ENCODE results near the gene PIEZO2.

The PIEZO2 gene

DNA sequence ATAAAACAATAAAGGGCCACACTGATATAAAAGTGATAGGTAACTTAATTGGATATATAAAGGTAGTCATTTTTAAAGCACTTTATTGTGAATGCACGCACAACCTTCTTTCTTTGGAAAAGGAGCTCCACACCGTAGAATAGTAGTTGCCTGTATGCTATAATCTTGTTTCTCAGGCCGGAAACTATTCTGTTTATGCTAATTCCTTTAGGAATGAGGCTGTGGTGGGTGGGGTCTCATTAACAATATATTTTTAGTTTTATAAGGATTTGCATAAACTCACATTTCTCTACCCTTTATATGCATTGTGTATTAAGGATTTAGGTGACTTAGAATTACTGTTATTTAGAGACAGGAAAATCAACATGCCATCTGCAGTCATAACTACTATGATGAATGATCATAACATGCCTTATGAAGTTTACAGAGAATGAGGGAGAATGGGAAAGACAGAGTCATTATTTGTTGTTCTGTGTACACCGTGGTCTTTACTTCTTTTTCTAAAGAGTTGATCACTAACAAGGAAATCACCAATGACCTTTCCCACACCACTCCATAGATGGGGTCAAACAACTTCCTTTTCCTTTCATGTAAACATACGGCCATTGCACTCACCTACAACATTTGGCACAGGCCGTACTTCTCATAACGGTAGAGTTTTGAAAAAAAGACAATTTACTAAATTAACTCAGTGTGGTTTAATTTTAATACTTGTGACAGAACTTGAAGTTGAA, 84.5 kb downstream of the PIEZO2 start:
- no peak for DNase-seq (ENCODE audit: low spot score)

DNA sequence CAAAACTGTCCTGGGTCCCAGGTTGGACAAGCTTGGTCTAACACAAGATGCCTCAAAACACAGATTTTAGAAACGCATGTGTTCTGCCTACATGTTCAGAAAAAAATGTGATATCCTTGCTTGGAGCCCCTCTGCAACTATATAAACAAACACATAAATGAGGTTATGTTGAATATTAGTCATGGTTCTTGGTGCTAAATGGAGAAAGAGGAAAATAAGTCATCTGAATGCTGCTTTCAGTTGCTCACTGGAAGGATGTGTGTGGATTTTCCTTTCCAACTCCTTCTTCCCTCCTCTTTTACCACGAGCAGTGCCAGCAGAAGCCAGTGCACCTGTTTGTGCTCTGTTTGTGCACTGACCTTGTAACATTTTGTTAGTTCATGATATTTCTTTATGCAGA, 85.3 kb downstream of the PIEZO2 start:
- no peak for DNase-seq (ENCODE audit: low spot score)

DNA sequence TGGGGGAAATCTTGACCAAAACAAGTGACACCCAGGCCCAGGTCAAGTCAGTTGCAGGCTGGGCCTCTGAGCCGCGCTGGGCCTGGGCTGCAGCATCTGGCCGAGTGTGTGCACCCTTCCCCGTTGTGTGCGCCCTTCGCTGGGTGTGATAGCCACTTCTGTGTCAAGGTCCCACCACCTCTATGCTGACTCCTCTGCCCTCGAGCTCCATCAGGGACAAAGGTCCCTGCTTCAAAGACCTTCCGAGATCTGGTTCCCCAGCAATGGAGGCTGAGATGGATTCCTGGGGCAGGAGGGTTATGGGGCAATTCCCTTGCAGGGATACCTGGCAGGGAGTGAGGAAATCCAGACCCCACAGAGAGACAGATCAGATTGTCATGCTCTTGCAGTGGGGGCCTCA, 93.6 kb downstream of the PIEZO2 start:
- DNase-seq (ENCODE audit: low spot score): no peak

DNA sequence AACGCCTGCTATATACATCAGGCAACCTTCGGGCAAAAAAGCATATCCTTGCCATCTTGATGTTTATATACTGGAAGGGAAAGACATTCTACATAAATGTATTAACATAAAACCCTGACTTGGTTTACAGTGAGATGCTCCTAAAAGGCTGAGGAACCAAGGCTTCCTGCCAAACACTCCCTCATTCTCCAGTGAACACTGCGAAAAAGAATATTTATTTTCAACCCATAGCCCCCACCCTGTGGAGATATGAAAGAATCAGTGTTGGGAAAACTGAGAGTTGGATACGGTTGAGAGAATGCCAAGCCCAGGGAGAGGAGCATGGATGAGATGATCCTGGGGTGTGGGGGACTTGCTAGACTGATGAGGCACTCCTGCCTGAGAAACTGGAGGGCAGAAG, 94.9 kb downstream of the PIEZO2 start:
- DNase-seq (ENCODE audit: low spot score): no peak

DNA sequence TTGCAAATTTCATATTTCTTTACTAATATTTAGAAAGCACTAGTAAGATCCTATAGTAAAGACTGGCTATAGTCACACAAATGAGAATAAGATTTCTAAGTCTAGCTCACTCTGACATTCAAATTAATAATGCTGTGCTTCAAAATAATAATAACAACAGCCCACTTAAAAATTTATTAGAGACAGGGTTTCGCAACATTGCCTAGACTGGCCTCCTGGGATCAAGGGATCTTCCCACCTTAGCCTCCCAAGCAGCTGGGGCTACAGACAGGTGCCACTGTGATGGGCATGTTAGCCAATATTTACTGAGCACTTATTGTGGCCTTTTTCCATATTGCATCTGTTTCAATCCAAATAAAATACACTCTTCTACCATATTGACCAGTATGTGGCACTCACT, 96.1 kb downstream of the PIEZO2 start:
- DNase-seq (ENCODE audit: low spot score): no peak

DNA sequence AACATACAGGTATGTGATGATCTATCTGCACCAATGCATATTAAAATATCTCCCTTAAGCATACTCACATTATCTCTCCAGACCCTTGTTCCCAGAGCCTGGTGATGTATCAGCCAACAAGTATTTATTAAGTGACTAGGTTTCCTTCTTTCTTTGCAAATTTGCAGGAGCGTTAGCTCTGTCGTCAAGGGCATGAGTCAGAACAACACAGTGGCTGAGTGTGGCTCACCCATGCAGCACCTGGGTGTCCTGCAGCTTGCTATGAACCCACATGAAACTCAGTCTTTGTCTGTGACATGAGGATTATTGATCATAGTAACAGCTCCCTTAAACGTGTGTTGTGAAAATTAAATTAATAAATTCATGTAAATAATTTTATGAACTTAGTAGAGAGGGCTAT, 96.6 kb downstream of the PIEZO2 start:
- DNase-seq (ENCODE audit: low spot score): no peak

DNA sequence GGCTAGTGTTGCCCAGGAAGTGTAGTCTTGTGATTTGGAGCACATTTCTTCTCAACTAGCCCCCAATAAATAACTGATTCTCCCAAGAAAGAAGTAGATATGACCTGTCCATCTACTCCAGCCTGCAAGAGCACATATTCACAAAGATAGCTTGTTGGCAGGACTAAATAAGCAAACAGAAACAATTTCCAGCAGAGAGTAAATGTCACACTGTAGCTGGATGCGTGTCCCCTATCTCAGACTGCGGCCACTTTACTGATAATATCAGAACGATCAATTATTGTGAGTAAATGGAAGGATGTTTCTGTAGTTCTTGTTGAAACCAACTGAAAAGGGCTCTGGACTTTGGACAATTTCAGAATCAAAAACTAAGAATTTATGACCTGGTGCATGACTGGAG, 97.9 kb downstream of the PIEZO2 start:
- no peak for DNase-seq (ENCODE audit: low spot score)

DNA sequence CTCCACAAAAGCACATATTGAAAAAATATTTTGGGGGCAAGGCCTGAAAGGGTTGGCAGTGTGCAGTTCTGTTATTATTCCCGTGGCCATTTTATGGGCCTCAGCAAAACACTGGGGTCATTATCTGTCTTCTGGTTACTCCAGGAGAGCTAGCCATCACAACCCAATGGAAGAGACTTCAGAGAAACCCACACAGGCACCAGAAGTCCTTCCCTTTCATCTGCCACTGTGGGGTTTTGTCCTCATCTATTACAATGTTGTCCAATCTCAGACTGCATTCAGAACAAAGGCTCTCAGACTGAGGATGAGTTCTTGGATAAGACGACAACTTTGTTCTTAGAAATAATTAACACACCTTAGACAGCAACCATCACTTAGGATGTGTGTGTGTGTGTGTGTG, 98.4 kb downstream of the PIEZO2 start:
- DNase-seq (ENCODE audit: low spot score): no peak

DNA sequence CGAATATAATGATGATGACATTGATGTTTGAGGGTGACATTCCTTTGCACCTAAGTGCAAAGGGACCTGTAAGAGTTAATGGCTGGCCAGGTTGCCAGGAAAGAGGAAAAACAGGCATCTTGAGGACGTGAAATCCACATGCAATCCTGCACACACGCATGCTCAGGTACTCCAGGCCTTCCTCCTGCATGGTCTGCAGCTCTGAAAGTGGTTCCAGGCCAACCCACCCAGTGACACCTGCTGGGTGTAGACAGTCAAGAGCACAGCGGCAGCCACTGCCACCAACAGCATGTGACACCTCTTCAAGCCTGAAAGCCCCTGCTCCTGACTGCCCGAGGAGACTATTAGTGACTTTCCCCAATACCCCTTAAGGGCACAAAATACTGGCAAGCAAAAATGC, 101.6 kb downstream of the PIEZO2 start:
- no peak for DNase-seq (ENCODE audit: low spot score)

DNA sequence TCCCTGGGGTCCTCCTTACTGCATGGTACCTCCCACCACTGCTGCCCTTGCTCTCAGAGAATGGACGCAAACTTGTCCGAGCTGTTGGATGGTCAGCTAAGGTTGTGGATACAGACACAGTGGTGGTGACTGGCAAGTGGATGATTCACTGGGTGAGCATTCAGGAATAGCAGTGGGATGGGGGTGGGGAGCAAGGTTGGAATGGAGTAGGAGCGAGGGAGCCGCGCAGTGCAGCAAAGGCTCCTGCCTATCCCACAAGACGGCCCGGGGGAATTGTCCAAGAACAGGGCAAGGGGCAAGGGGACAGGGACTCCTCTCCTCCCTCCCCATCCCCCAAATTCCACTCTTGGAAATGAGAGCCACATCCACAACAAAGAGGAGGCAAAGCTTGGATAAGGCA, 102.2 kb downstream of the PIEZO2 start:
- no peak for DNase-seq (ENCODE audit: low spot score)

DNA sequence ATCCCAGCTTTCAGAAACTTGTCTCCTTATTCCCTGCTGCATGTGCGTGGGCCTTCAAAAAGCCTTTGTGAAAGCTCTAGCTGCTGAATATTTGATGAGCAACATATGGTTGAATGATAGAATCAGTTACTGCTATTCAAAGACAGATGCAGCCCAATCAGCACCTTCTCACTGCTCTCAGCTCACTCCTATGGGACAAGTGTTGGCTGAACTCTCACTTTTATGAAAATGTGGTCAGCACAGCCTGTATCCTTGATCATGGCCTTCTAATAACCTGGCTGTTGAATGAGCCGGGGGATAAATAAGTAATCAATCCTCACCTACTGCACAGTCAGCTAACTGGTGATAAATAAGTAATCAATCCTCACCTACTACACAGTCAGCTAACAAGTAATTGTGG, 103.2 kb downstream of the PIEZO2 start:
- DNase-seq (ENCODE audit: low spot score): no peak

DNA sequence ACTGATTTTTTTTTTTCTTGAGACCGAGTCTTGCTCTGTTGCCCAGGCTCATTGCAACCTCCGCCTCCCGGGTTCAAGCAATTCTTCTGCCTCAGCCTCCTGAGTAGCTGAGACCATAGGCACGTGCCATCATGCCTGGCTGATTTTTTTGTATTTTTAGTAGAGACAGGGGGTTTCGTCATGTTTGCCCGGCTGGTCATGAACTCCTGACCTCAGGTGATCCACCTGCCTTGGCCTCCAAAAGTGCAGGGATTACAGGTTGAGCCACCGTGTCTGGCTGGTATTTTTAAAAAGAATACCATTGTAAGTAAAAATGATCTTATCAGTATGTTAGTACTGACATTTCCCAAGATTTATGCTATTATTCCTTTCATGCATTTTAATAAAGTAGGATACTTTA, 105.7 kb downstream of the PIEZO2 start:
- no peak for DNase-seq (ENCODE audit: low spot score)

DNA sequence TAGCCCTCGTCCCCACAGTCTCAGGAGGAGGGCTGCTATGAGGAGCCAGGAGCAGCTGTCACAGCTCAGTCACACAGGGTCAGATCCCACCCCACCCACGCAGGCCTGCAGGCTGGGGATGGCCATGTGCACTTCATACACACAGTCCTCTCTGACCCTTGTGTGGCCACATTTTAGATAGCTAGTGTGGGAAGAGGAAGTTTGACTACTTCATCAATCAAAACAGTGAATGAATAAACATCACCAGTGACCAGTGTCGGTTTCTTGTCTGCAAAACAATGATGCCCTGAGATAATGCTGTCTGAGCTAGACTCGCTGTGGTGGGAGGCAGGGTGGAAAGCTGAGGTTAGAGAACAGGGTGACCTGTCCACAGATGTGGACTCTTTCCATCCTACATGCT, 107.1 kb downstream of the PIEZO2 start:
- DNase-seq (ENCODE audit: low spot score): no peak

DNA sequence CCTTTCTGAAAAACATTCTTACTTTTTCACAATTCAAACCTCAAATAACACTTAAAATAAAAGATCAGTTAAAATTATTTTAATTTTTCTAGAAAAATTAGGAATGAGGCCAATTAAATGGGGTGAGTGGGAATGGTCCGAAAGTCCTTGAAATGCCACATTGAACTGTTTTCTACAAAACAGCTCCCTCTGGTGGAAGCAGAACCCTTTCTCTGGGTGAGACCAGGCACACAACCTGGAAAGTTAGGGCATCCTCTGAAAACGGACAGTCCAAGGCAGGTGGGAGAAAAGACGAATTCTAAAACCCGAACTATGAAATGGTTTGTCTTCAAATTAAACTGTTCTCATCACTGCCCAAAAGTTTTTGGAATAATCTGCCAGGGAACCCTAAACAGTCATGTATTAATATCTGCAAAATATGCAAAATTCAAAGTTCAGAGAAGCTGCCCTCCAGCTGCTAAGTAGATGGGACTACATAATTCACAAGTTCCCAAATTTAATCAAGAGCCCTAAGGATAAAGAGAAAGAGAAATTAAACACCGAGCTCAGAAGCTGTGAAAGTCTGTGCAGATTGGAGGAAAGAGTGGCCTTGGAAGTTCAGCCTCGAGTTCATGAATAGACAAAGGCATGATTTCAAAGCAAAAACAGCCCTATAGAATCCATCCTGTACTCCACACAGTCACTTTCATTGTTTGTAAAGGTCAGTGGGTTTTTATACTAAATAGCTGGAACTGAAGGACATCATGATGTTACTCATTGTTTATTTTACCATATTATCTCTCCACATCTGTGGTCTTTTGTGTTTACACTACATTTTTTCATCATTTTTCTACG, 108.3 kb downstream of the PIEZO2 start:
- peak; percentile 56 for DNase-seq (ENCODE audit: low spot score)

DNA sequence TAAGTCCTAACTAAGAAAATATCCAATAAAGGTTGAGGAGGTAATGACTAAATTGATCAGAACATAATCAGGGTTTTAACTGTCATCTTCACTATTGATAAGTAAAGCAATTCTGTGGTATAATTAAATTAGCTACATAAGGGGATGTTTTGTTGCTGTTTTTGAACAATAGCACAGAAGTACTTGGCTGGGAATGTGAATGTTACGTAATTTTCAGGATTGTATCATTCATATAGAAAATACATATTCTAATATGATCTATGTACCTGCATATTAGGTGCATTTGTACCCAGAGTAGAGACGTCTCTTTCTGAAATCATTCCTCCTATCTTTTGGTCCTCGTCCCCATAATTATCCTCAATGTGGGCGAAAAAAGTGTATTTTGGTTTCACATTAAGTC, 109.0 kb downstream of the PIEZO2 start:
- DNase-seq (ENCODE audit: low spot score): no peak

DNA sequence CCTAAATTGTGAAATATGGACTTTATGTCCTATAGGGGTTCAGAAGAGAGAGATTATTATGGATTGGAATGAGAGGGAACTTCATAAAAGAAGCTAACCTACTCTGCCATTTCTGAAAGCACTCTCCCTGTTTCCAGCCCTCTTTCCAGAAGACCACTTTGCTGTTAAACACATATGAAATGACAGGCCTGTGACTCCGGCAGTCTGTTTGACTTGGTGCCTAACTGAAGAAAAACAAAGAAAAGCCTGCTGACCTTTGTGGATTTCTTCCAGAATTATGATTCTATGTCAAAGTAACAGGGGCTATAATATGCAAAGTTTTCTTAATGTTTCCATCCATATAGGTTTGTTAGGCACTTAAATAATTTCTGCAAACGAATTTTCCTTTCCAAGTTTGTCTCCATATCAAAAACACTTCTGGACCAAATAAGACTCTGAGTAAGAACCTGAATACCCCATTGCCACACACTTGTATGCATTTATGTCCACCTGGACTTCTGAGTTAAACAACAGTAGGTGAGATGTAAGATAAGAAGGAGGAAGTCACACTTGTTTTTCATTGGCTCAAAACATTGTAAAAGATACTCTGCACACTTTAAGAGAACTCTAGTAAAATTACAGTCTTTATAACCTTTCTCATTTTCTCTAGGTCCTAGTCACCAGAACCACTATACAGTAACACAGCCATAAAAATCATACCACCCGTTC, 111.7 kb downstream of the PIEZO2 start:
- no peak for DNase-seq (ENCODE audit: low spot score)

DNA sequence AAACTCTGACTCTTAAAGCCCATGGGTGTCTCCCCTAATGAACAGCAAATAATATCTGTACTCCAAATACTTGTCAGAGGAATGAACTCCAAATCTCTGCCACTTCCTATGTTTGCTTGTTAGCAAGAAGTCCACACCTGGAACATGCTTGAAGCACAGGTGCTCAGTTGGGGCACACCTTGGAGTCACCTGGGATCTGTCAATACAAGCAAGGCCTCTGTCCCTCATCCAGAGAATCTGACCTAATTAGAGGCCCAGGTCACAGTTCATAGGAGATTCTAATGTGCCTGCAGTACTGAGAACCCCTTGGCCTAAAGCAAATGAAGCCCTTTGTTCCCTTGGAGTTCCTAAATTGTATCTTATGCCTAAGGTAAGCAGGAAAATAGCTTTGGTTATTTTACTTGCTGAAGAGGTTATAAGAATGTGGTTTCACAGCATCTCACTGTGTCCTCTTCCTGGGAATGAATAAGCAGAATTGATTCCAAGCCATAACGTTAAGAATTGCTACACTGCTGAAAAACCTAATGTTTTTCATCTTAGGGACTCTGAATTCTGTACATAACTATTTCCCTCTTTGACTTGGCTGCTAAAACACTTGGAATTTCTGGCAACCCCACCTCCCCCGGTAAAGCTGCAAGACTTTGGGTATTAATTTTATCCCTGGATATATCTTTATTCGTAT, 113.4 kb downstream of the PIEZO2 start:
- DNase-seq (ENCODE audit: low spot score): no peak

DNA sequence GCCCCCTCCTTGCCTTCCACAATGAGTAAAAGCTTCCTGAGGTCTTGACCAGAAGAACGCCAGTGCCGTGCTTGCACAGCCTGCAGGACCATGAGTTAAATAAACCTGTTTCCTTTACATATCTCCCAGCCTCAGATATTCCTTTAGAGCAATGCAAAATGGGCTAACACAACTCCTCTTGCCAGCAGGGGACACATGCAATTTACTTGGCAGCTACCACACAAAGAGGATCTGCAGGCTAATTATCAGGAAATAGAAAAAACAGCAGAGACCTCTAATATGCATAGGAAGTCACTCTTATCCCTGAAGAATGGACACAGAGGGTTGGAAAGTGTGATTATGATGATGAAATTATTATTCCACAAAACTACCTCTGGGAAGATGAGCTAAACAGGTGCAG, 114.0 kb downstream of the PIEZO2 start:
- DNase-seq (ENCODE audit: low spot score): no peak

DNA sequence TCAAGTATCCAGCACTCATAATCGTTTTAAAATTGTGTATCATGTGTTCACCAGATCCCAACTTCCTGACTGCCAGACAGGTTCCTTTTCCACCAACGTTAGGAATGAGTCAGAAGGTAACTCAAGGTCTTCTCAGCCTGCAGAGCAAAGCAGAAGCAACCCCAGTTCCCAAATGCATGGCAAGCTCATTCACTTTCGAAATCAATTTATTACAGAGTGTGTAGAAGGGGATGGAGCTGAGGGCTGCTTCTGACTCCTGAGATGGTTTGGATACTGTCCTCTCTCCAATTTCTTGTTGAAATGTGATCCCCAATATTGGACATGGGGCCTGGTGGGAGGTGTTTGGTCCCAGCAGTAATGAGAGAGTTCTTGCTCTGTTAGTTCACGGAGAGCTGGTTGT, 114.5 kb downstream of the PIEZO2 start:
- DNase-seq (ENCODE audit: low spot score): no peak

DNA sequence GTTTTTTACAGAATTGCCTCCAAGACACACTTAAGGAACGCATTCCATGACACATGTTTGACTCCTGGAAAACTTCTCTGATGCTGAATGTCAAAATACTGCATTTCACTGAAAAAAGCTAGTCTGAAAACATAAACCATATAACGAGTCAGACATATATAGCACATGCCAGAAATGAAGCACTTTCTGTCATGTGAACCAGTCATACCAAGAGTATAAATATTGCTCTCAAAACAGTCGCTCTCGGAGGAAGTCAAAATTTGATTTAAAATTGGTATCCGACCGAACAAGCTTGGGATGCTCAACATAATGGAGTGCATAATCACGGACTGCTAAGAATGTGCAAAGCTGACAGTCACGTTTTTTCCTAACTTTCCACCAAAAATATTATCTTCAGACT, 115.9 kb downstream of the PIEZO2 start:
- no peak for DNase-seq (ENCODE audit: low spot score)

DNA sequence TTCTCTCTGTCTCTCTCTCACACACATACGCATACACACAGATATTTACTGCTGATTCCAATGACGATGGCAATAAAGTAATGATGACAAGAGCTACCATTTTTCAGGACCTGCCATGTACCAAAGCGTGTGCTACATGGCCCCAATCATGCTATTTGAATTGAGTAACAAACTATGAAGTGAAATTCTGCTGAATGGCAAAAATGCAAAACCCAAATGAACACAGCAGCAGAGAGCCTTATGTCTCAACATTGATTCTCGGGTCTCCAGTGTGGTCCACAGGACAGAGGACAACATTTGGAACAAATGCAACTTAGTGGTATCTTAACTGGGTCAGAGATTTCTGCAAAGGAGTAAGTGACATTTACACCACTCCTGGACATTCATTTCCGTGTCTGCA, 117.4 kb downstream of the PIEZO2 start:
- no peak for DNase-seq (ENCODE audit: low spot score)

DNA sequence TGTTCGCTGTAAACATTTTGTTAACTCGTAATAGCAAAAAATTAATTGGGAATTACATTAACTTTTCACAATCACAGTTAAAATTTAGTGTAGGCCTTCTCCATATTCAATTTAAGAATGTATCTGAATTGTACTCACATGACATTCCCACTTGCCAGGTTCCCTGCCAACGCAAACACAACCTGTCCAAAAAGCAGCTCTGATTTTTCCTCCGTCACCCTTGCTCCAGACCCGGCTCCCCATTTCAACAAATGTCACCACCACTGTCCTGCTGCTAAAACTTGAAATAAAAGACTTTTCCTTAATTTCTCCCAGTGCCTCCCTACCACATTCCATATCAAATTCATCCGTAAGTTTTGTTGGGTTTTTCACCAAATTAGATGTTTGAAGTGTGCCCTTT, 120.3 kb downstream of the PIEZO2 start:
- DNase-seq (ENCODE audit: low spot score): no peak

DNA sequence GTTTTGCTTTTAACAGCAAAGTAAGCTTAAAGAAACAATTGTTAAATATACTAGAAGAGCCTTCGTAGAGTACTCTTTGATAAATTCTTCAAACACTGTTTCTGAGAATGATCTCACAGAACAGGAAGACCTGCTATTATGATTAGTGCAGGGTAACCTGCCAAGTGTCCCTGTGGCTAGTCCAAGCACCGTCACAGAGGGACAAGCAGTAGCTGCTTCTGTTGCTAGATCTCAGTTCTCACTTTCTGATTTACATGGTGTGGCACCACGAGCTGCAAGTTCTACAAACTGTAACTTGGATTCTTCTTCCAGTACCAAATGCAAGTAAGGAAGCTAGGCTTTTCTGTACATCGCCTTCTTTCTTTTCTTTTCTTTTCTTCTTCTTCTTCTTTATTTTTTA, 121.5 kb downstream of the PIEZO2 start:
- DNase-seq (ENCODE audit: low spot score): no peak

Data from hematopoietic multipotent progenitor cell treated with erythropoietin and hydrocortisone succinate and interleukin-3 and kit ligand, for 15 days (in vitro differentiated cells).